Measurements from ENCODE around the gene RTP1.
"Not testable (repeated sequence)": the region's sequence is repeated elsewhere in the genome, so short reads cannot be mapped to it uniquely, and the experiment has no call there.

RTP1 gene

GRCh38 chr3:187199463-187200050 is 2.3 kb downstream of the RTP1 start:
- DNase-seq = not testable (repeated sequence)

- no peak for DNase-seq
Measured at GRCh38 chr3:187205683-187206082, 8.4 kb downstream of the RTP1 start.

GRCh38 chr3:187207062-187207461 is 9.8 kb downstream of the RTP1 start:
- no peak for DNase-seq

GRCh38 chr3:187207624-187208023 is 10.3 kb downstream of the RTP1 start:
- no peak for DNase-seq

GRCh38 chr3:187208159-187208558 is 10.9 kb downstream of the RTP1 start:
- DNase-seq = no peak

GRCh38 chr3:187209491-187209890 is 12.2 kb downstream of the RTP1 start:
- no peak for DNase-seq

GRCh38 chr3:187210091-187210490 is 12.8 kb downstream of the RTP1 start:
- DNase-seq = no peak

GRCh38 chr3:187210545-187211327 is 13.4 kb downstream of the RTP1 start:
- DNase-seq = no peak

- DNase-seq = no peak
Measured at GRCh38 chr3:187211532-187212195, 14.4 kb downstream of the RTP1 start.

- no peak for DNase-seq
Measured at GRCh38 chr3:187212196-187212545, 14.9 kb downstream of the RTP1 start.

GRCh38 chr3:187212705-187213104 is 15.4 kb downstream of the RTP1 start:
- DNase-seq = no peak

- no peak for DNase-seq
Measured at GRCh38 chr3:187213616-187214015, 16.3 kb downstream of the RTP1 start.

- DNase-seq = no peak
Measured at GRCh38 chr3:187215460-187215859, 18.2 kb downstream of the RTP1 start.

- DNase-seq = no peak
Measured at GRCh38 chr3:187222801-187223200, 25.5 kb downstream of the RTP1 start.

- DNase-seq = no peak
Measured at GRCh38 chr3:187223799-187224198, 26.5 kb downstream of the RTP1 start.

- DNase-seq = no peak
Measured at GRCh38 chr3:187227658-187228258, 30.5 kb downstream of the RTP1 start.

GRCh38 chr3:187228740-187229139 is 31.5 kb downstream of the RTP1 start:
- DNase-seq = no peak

GRCh38 chr3:187230011-187230410 is 32.7 kb downstream of the RTP1 start:
- DNase-seq = no peak

- DNase-seq = no peak
Measured at GRCh38 chr3:187236962-187237361, 39.7 kb downstream of the RTP1 start.

GRCh38 chr3:187237741-187238140 is 40.5 kb downstream of the RTP1 start:
- DNase-seq = no peak

GRCh38 chr3:187238239-187238638 is 41.0 kb downstream of the RTP1 start:
- DNase-seq = no peak

- DNase-seq = not testable (repeated sequence)
Measured at GRCh38 chr3:187238835-187239234, 41.5 kb downstream of the RTP1 start.

GRCh38 chr3:187242435-187242834 is 45.1 kb downstream of the RTP1 start:
- no peak for DNase-seq

GRCh38 chr3:187242900-187243299 is 45.6 kb downstream of the RTP1 start:
- no peak for DNase-seq
